GM19043 (cell line): ENCODE results near the gene MEPCE.
"Not testable (repeated sequence)": the region's sequence is repeated elsewhere in the genome, so short reads cannot be mapped to it uniquely, and the experiment has no call there.

Experiments
- ATAC-seq: cut with Tn5 transposase; IDR thresholded peaks from one replicate; pipeline ENCODE4 v1.9.1; 2021; ENCODE audit warnings: low read depth; ENCODE audit not compliant: unreplicated experiment

Gene MEPCE

GRCh38 chr7:100429637-100430492 is at the start of gene MEPCE:
Gene MEPCE (plus strand): TSS chr7:100429831. CDS start chr7:100430019, 188 bp downstream.
- ATAC-seq: peak; percentile 31

DNA sequence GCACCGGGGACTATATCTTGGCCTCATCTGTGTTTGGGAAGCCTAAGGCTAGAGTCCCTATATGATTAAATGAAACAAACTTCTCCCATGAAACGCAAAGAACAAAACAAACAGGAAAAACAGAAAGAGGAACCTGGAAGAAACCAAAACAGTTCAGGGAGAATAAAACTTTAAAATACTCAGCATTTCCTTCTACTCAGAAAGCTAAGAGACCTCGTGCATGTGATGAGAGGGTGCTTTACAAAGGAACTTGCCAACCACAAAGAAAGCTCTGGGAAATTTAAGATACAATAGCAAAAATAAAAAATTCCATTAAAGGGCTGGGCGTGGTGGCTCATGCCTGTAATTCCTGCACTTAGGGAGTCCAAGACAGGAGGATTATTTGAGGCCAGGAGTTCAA is 49.4 kb upstream of the MEPCE start:
- ATAC-seq: no peak

- ATAC-seq: not testable (repeated sequence)
Measured at GRCh38 chr7:100381531-100382233, 47.9 kb upstream of the MEPCE start.

- ATAC-seq: not testable (repeated sequence)
Measured at GRCh38 chr7:100382234-100382853, 47.3 kb upstream of the MEPCE start.

DNA sequence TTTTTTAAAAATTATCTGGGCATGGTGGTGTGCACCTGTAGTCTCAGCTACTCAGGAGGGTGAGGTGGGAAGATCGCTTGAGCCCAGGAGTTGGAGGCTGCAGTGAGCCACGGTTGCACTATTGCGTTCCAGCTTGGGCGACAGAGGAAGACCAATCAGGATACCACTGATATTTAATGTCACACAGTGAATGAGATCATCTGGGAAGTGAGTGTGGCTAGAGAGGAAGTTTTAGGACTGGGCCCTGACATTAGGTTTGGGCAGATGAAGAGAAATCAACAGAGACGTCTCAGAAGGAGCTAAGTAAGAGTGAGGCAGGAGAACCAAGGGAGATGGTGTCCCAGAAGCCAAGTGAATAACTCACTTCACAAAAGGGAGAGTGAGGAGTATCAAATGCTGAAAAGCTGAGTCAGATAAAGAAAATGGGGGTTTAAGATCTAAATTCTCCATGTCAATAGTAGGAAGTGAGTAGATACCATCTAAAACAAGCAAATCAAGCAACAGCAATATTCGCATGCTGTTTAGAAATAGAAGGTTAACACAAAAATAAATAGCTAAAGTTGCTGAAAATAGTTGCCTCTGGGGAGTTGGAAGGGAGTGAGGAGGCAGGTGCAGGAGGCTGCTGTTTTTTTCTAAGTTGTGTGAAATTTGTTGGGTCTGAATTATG is 44.9 kb upstream of the MEPCE start:
- no peak for ATAC-seq

- ATAC-seq: no peak
Measured at GRCh38 chr7:100386940-100387339, 42.7 kb upstream of the MEPCE start.

GRCh38 chr7:100387695-100388094 is 41.9 kb upstream of the MEPCE start:
- ATAC-seq: no peak

DNA sequence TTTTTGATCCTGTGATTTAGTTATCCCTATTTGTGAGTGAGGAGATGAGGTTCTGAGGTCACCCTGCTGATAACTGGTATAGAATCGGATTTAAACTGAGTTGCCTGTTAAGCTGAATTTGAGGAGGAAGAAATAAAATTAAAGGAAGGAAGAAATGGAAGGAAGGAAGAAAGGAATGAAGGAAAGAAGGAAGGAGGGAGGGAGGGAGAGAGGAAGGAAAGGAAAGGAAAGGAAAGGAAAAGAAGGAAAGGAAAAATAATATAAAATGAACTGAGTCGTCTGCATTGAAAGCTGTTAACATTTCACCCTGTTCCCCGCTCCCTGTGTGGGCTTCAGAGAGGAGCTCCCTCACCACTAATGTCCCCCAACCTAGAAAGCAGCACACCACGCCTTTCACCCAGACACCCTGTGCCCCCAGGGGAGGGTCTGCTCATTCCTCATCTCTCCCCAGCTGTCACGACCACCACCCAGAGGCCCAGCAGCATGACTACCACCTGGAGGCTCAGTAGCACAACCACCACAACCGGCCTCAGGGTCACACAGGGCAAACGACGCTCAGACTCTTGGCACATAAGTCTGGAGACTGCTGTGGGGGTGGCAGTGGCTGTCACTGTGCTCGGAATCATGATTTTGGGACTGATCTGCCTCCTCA is 40.1 kb upstream of the MEPCE start:
- no peak for ATAC-seq

- no peak for ATAC-seq
Measured at GRCh38 chr7:100390286-100391009, 39.2 kb upstream of the MEPCE start.

- no peak for ATAC-seq
Measured at GRCh38 chr7:100393233-100393905, 36.3 kb upstream of the MEPCE start.

DNA sequence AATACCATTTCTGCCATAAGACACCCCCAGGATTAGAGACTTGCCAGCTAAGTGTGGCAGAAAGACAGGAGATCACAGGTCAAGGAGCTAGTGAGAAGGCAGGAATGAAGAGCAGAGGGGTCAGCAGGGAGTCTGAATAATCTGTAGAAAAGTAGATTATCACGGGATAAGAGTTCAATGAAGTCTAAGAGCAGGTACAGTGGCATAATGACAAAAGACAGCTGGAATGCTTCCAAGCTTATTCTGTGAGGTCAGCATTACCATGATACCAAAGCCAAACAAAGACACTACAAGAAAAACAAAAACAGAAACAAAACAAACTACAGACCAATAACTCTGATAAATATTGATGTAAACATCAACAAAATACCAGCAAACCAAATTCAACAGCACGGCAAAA is 35.6 kb upstream of the MEPCE start:
- ATAC-seq: no peak

- ATAC-seq: peak; percentile 88
Measured at GRCh38 chr7:100396421-100396982, 33.1 kb upstream of the MEPCE start.

GRCh38 chr7:100397315-100398081 is 32.1 kb upstream of the MEPCE start:
- ATAC-seq: no peak

- no peak for ATAC-seq
Measured at GRCh38 chr7:100398239-100398638, 31.4 kb upstream of the MEPCE start.

DNA sequence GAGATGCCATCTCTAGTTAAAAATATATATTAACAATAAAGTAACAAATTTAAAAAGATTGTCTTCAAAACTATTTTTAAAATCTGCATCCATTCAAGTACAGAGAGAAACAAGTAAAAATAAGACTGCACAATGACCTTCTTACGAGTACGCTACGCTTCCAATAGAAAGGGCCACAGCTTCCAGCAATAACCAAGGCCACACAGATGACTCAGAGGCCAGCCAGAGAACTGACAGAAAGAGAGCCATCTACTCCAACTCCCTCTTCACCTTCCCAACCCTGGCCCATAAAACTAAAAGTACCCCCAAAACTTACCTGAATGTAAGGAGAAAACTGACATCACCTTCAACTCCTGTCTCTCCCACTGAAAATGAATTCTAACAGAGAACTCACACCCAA is 29.6 kb upstream of the MEPCE start:
- ATAC-seq: no peak

DNA sequence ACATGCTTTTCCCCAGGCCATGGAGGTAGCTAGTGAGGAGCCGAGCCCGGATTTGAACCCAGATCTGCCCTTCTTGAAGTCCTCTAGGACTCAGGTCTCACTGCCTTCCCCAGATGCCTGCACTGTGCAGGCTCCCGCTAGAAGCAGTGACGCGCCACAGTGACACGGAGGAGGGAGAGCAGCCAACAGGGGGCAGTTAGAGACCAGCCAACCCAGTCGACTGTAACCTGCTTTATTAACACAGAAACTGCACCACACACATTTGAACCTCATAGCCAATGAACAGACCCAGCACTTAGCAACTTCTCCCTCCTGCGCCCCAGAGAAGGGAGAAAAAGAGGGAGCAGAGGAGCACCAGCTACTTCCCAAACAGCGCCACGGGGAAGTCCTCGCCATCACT is 29.0 kb upstream of the MEPCE start:
- no peak for ATAC-seq

DNA sequence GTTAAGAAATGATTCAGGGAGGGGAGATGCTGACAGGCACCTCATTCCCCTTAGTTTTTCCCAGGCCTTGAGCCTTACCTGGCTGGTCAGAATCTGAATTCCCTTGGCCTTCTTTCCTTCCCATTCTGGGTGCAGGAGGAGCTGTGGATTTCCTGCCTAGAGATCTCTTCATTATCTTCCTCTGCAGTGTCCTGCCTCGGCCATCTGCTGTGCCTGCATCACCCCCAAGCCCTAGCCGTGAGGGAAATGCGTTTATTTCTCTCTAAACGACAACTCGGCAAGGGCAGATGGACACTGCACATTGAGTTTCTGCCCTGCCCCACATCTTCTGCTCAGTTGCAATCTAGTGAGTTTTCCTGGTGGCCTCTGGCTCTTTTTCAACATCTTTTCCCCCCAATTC is 27.8 kb upstream of the MEPCE start:
- no peak for ATAC-seq

- ATAC-seq: no peak
Measured at GRCh38 chr7:100402241-100402640, 27.4 kb upstream of the MEPCE start.
